GM10847 (cell line): ENCODE measurements around the gene JARID2.

ENCODE experiments used
- POLR2A ChIP-seq: IDR thresholded peaks from 2 replicates; pipeline ENCODE4 v1.6.1; 2011; ENCODE audit not compliant: insufficient read length; ENCODE audit errors: extremely low read depth

JARID2 gene

DNA sequence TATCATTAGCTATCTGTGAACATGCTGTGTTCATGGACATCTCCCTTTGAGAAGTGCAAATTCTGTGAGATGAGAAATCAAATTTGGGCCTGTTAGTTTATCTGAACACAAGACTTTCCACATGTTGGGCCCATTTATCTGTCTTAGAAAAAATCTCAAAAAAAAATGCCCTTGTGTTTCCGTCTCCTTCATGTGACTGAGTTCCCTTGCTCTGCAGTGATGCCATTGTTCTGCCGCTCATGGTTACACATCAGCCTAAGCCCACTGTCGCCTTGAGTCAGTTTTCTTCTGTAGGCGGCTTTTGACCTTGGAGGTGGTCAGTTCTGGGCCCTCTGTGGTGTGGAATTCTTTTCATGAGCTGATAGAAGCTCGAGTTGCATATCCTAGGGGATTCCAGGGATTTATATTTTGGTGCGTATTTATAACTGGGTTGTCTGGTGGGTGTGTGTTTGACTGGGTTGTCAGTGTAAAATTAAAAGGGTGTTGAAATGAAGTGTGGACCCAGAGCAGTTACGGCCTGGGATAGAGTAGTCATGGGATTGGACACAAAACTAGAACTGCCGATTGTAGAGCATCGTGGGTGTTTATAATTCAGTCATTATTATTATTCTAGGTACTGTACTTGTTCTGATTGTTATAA is 156.7 kb downstream of the JARID2 start:
- no peak for TF ChIP-seq POLR2A

DNA sequence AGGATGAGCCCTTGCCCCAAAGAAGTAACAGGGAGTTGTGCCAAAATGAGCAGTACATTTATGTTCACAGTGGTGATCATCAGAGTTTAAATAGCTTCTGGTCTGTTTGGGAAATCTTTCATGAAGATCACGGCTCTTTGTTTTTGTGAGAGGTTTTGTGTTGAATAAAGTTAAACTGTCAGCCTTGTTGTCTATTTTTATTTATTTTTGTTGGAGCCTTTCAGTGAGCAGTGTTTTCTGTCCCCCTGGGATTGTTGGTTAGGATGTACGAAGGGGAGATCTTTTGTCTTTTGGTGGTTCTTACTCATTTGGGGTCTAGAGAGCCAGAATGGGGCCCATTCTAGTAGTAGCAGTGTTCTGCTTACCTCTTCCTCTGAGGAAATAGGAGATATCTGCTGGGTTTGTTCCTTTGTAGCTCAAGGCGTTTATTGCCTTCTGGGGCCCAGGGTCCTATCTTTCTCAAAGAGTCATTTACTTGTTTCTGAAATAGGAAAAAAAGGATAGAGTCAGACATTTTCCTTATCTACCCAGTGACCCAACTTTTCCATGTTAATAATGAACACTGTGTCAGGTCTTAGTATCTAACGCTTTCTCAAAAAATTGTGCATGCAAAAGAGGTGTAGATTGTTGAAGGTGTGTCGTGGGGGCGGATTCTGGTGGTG is 157.4 kb downstream of the JARID2 start:
- no peak for TF ChIP-seq POLR2A

- TF ChIP-seq POLR2A, result no peak
These were observed 158.8 kb downstream of the JARID2 start for GRCh38 chr6:15404685-15404980.

DNA sequence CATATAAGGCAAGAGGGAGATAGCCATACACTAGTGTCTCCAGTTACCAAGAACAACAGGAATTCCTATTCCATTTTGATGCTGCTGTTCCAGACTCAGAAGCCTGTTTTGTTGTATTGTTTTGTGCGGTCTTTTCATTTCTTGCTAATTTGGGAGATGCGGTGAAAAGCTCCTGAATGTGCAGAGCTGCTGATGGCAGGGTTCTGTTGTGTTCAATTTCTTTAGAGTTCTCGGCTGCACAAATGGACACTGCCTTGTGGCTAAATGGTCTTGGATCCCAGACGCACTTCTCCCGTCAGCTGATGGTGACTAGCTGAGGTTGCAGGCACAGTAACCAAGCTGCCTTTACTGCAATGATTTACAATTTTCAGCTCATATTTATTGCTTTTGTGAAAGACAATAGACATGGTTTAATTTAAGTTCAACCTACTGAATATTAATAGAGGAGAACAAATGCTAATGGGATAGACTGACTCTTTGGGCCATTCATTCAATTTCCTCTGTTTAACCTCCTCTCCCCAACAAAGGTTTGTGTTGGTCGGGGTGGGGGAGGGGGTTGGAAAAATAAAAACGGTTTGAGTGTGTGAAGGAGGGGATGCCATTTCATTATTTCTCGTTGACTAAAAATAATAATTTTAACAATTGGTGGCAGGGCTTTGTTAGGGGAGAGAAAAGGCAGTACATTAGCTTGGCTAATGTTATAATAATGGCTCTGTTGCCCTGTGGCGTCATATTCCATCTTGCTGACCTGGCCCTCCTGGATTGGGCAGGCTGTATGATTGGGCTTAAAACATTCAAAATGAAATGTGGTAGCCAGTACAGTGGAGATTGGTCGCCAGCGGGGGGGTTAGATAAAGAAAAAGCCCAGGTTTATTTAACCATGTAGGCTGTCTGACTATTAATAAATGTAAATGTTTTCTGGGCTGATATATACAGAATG is 159.5 kb downstream of the JARID2 start:
- no peak for TF ChIP-seq POLR2A

DNA sequence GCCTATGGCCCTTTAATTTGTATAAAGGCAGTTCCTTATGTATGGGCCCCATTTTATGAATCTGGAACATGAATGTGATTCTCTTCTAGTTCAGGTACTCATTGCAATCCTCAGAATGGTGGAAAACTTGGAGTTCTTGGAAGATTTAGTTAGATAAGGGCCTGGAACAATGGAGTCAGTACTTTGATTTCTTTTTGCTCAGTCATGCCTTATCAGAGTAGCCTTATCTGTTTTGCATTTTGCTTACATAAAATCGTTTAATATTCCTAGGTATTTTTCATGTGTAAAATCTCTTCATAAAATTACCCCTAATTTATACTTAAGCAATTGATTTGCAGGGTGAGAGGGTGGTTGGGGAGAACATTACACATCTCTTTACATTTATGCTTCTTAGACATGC is 160.6 kb downstream of the JARID2 start:
- no peak for TF ChIP-seq POLR2A

GRCh38 chr6:15408008-15408407 is 162.1 kb downstream of the JARID2 start:
- TF ChIP-seq POLR2A, result no peak

DNA sequence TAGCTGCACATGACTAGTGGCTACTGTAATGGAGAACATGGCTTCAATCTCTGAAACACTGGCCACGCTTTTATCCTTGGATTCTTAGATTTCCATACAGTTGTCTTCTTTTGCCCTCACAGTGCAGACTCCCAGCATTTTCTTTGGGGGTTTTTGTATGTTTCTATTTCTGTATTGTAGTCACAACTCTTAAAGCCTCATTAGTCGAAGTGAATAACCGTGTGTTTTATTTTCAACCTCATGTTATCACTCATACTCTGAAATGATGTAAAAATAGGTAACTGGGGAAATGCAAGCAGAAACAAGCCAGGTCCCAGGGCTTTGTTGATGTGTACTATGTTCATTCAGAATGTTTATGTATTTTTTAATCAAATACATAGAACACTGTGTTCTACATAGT is 162.9 kb downstream of the JARID2 start:
- TF ChIP-seq POLR2A, result no peak

DNA sequence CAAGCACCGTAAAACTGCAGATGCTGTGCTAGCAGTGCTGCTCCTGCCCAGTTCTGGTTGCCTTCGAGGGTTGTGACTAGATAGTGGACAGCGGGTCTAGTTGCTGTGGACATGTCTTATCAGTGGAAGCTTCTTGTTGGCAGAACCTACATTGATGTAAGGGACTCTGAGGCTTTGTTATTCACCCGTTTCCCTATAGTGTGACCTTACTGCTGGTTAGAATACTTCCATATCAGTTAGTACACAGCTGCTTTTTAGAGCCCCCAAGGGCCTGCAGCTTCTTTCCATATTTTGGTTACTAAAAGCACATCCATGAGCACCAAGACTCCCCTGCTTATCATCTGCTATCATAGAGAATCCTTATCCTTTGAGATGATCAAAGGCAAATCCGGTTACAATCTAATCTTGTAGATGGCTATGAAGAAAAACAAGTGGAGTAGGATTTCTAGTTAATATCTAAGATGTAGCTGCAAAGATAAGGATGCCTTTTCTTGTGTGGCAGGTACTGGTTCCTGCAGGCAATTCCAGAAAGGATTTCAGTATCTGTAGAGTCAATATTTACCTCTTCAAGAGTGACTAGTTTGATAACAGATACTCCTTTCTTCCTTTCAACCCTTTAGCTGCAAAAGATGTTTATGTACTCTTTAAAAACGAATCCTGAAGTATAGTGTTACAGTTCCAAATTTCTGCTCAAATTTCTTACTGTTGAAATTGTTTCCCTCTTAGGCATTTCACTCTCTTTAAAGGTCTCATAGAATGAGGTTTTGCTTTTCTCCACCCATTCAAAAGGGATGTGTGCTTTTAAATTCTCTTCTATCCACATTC is 163.6 kb downstream of the JARID2 start:
- no peak for TF ChIP-seq POLR2A

DNA sequence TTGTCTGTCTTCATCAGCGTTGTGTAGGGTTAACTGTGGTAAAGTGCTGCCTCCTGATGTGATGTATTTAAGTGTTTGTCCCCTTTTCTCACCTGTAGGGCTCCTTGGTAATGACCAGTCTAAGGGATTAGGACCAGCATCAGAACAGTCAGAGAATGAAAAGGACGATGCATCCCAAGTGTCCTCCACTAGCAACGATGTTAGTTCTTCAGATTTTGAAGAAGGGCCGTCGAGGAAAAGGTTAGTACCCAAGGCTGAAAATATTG is 164.2 kb downstream of the JARID2 start:
- TF ChIP-seq POLR2A, result no peak

DNA sequence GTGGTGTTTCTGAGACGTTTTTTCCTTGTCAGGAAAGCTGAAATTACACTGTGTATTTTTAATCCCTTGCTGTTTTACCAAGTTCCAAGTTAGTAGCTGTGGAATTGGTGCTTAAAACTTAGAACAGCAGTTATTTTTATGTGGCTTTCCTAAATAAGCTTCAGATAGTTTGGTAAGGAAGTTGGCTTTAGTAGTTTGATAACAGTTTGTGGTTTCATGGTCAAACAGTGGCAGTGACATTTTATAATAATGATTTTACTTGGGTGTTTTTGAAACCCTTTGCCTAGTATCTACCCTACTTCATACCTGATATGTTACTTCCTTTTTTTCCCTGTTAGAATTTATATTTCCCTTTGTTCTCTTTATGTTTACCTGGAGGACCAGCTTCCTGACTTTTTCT is 164.9 kb downstream of the JARID2 start:
- TF ChIP-seq POLR2A, result no peak

DNA sequence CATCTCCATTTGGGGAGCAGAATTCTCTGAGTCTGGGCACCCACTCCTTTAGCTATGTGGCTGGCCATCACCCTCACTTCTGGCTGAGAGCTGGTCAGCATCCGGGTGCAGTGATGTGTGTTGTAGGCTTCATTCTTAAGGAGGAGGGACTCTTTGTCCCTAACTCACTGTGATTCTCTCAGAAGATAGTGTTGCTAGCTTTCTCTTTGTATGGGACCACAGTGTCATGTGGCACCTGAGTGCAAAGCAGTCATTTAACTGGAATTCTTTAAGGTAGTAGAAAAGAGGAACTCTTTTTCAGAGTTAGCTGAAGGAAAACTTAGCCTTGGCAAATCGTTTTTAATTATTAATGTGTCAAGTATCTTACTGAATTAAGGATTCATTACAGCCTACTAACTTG is 165.9 kb downstream of the JARID2 start:
- TF ChIP-seq POLR2A, result no peak

DNA sequence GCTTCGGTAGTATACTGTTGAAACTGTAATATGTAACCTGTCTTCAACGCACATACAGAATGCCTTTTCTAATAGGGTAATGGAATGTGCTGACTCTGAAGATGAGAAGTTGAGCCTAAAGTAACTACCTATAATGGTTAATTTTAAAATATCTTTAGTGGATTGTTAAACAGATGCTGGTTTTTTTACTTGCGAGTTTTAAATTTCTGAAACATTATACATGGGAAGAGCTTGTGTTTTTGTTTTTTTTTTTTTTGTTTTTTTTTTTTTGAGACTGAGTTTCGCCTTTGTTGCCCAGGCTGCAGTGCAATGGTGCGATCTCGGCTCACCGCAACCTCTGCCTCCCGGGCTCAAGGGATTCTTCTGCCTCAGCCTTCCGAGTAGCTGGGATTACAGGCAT is 166.9 kb downstream of the JARID2 start:
- no peak for TF ChIP-seq POLR2A

DNA sequence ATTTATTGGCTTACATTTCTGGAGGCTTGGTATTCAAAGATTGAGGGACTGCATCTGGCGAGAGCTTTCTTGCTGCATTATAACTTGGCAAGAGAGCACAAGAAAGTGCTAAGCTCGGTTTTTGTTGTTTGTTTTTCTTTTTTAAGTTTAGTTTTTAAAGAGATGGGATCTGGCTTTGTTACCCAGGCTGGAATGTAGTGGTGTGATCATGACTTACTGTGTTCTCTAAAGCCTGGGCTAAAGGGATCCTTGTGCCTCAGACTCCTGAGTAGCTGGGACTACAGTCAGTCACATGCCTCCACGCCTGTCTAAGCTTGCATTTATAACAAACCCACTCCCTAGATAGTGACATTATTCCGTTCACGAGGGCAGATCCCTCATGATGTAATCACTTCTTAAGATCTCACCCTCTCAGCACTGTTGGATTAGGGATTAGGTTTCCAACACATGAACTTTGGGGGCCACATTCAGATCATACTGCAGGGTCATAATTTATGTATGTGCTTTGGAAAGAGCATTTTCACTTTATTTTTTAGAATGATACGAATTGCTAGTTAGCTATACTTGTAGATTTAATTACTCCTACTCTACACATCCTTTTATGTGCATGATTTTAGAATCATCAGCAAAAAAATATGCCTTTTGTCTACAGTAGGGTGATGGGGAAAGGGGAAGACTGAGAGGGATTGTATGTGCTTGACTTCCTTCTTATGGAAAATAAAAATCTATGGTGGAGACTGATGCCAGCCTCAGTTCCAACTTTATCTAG is 167.8 kb downstream of the JARID2 start:
- no peak for TF ChIP-seq POLR2A

GRCh38 chr6:15414235-15414612 is 168.4 kb downstream of the JARID2 start:
- no peak for TF ChIP-seq POLR2A

GRCh38 chr6:15416932-15417509 is 171.2 kb downstream of the JARID2 start:
- TF ChIP-seq POLR2A, result no peak

DNA sequence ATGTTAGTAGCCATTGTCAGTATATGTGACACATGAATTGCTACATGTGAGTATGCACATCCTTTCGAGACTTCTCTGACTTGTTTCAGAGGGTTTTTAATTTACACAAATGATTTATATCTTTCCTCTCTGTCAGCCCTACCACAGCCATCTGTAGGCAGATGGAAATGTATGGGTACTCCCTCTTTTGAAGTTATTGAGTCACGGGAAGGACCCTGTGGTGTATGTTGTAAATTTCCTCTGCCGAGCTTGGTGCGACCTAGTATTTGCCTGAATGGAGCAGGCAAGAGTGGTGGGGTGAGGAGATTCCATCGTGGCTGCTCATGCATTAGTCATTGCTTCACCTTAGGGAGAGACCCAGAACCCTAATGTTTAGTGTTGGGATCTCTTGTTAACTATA is 171.9 kb downstream of the JARID2 start:
- TF ChIP-seq POLR2A, result no peak
